Measurements from ENCODE around the gene PLXNA4.

Gene PLXNA4

GRCh38 chr7:132123773-132124172 lies 452.5 kb downstream of the PLXNA4 start:
- Mint-ChIP-seq H3K4me1 (no peaks in the 10 kb centered on the region), H3K4me3 (no peak overlapping the region), H3K36me3 (peaks cover 1% of the 10 kb centered on the region), H3K27ac (no peak overlapping the region), H3K27me3 (peaks cover 5% of the 10 kb centered on the region), H3K9me3 (peaks cover 1% of the 10 kb centered on the region)
- ATAC-seq (ENCODE audit: low read depth) (no peak), DNase-seq (ENCODE audit: low spot score in 2 of 2) (no peak)

- H3K36me3 Mint-ChIP-seq, result peaks cover 1% of the 10 kb centered on the region
Observed at GRCh38 chr7:132122901-132123300, 453.4 kb downstream of the PLXNA4 start.

GRCh38 chr7:132121987-132122386 lies 454.3 kb downstream of the PLXNA4 start:
- peaks cover 5% of the 10 kb centered on the region for H3K27me3 Mint-ChIP-seq
- peaks cover 1% of the 10 kb centered on the region for H3K36me3 Mint-ChIP-seq
- H3K27ac Mint-ChIP-seq, result no peak overlapping the region
- H3K4me1 Mint-ChIP-seq, result no peaks in the 10 kb centered on the region
- H3K9me3 Mint-ChIP-seq, result peaks cover 1% of the 10 kb centered on the region
- no peak for ATAC-seq (ENCODE audit: low read depth)
- H3K4me3 Mint-ChIP-seq, result no peak overlapping the region
- DNase-seq (ENCODE audit: low spot score in 2 of 2), result no peak

More at GRCh38 chr7:132122901-132123300, 453.4 kb downstream of the PLXNA4 start:
- ATAC-seq (ENCODE audit: low read depth), result no peak
- H3K4me1 Mint-ChIP-seq, result no peaks in the 10 kb centered on the region
- no peak overlapping the region for H3K4me3 Mint-ChIP-seq
- peaks cover 5% of the 10 kb centered on the region for H3K27me3 Mint-ChIP-seq
- H3K27ac Mint-ChIP-seq, result no peak overlapping the region
- no peak for DNase-seq (ENCODE audit: low spot score in 2 of 2)
- peaks cover 1% of the 10 kb centered on the region for H3K9me3 Mint-ChIP-seq

- no peak overlapping the region for H3K27ac Mint-ChIP-seq
- H3K4me1 Mint-ChIP-seq, result no peaks in the 10 kb centered on the region
- no peaks in the 10 kb centered on the region for H3K9me3 Mint-ChIP-seq
- no peak overlapping the region for H3K4me3 Mint-ChIP-seq
- ATAC-seq (ENCODE audit: low read depth) (no peak), DNase-seq (ENCODE audit: low spot score in 2 of 2) (no peak)
- peaks cover 3% of the 10 kb centered on the region for H3K27me3 Mint-ChIP-seq
- peaks cover 1% of the 10 kb centered on the region for H3K36me3 Mint-ChIP-seq
Observed at GRCh38 chr7:132118641-132119040, 457.6 kb downstream of the PLXNA4 start.

- no peak for ATAC-seq (ENCODE audit: low read depth)
- no peak for DNase-seq (ENCODE audit: low spot score in 2 of 2)
- Mint-ChIP-seq H3K36me3 (peaks cover 1% of the 10 kb centered on the region), H3K27ac (no peak overlapping the region), H3K9me3 (no peaks in the 10 kb centered on the region), H3K27me3 (peaks cover 3% of the 10 kb centered on the region), H3K4me1 (no peaks in the 10 kb centered on the region), H3K4me3 (no peak overlapping the region)
Observed at GRCh38 chr7:132117636-132118035, 458.6 kb downstream of the PLXNA4 start.

GRCh38 chr7:132117181-132117580 lies 459.1 kb downstream of the PLXNA4 start:
- no peaks in the 10 kb centered on the region for H3K9me3 Mint-ChIP-seq
- H3K36me3 Mint-ChIP-seq, result no peaks in the 10 kb centered on the region
- no peaks in the 10 kb centered on the region for H3K4me1 Mint-ChIP-seq
- H3K27ac Mint-ChIP-seq, result no peak overlapping the region
- DNase-seq (ENCODE audit: low spot score in 2 of 2), result no peak
- no peak for ATAC-seq (ENCODE audit: low read depth)
- no peaks in the 10 kb centered on the region for H3K27me3 Mint-ChIP-seq
- no peak overlapping the region for H3K4me3 Mint-ChIP-seq

- H3K27ac Mint-ChIP-seq, result no peak overlapping the region
- DNase-seq (ENCODE audit: low spot score in 2 of 2), result no peak
- ATAC-seq (ENCODE audit: low read depth), result no peak
- no peak overlapping the region for H3K4me3 Mint-ChIP-seq
- no peaks in the 10 kb centered on the region for H3K4me1 Mint-ChIP-seq
- H3K27me3 Mint-ChIP-seq, result no peaks in the 10 kb centered on the region
- H3K36me3 Mint-ChIP-seq, result no peaks in the 10 kb centered on the region
- H3K9me3 Mint-ChIP-seq, result no peaks in the 10 kb centered on the region
Observed at GRCh38 chr7:132116369-132116768, 459.9 kb downstream of the PLXNA4 start.

GRCh38 chr7:132115758-132116157 lies 460.5 kb downstream of the PLXNA4 start:
- no peak overlapping the region for H3K27ac Mint-ChIP-seq
- DNase-seq (ENCODE audit: low spot score in 2 of 2), result no peak
- ATAC-seq (ENCODE audit: low read depth), result no peak
- no peaks in the 10 kb centered on the region for H3K9me3 Mint-ChIP-seq
- H3K4me3 Mint-ChIP-seq, result no peak overlapping the region
- no peaks in the 10 kb centered on the region for H3K27me3 Mint-ChIP-seq
- H3K36me3 Mint-ChIP-seq, result no peaks in the 10 kb centered on the region
- H3K4me1 Mint-ChIP-seq, result no peaks in the 10 kb centered on the region

- H3K27ac Mint-ChIP-seq, result no peak overlapping the region
- H3K4me3 Mint-ChIP-seq, result no peak overlapping the region
- DNase-seq (ENCODE audit: low spot score in 2 of 2) (no peak), ATAC-seq (ENCODE audit: low read depth) (no peak)
- no peaks in the 10 kb centered on the region for H3K27me3 Mint-ChIP-seq
- H3K36me3 Mint-ChIP-seq, result no peaks in the 10 kb centered on the region
- no peaks in the 10 kb centered on the region for H3K9me3 Mint-ChIP-seq
- H3K4me1 Mint-ChIP-seq, result no peaks in the 10 kb centered on the region
Observed at GRCh38 chr7:132115028-132115427, 461.2 kb downstream of the PLXNA4 start.

GRCh38 chr7:132114411-132114810 lies 461.9 kb downstream of the PLXNA4 start:
- H3K27me3 Mint-ChIP-seq, result no peaks in the 10 kb centered on the region
- no peaks in the 10 kb centered on the region for H3K4me1 Mint-ChIP-seq
- ATAC-seq (ENCODE audit: low read depth) (no peak), DNase-seq (ENCODE audit: low spot score in 2 of 2) (no peak)
- H3K9me3 Mint-ChIP-seq, result no peaks in the 10 kb centered on the region
- H3K36me3 Mint-ChIP-seq, result no peaks in the 10 kb centered on the region
- no peak overlapping the region for H3K27ac Mint-ChIP-seq
- H3K4me3 Mint-ChIP-seq, result no peak overlapping the region

- H3K4me3 Mint-ChIP-seq, result no peak overlapping the region
- DNase-seq (ENCODE audit: low spot score in 2 of 2) (no peak), ATAC-seq (ENCODE audit: low read depth) (no peak)
- no peaks in the 10 kb centered on the region for H3K36me3 Mint-ChIP-seq
- no peaks in the 10 kb centered on the region for H3K27me3 Mint-ChIP-seq
- no peak overlapping the region for H3K27ac Mint-ChIP-seq
- no peaks in the 10 kb centered on the region for H3K9me3 Mint-ChIP-seq
- no peaks in the 10 kb centered on the region for H3K4me1 Mint-ChIP-seq
Observed at GRCh38 chr7:132113536-132114371, 462.5 kb downstream of the PLXNA4 start.

GRCh38 chr7:132112657-132113056 lies 463.6 kb downstream of the PLXNA4 start:
- Mint-ChIP-seq H3K4me3 (no peak overlapping the region), H3K9me3 (no peaks in the 10 kb centered on the region), H3K27ac (no peak overlapping the region), H3K4me1 (no peaks in the 10 kb centered on the region), H3K27me3 (peaks cover 2% of the 10 kb centered on the region), H3K36me3 (no peaks in the 10 kb centered on the region)
- no peak for DNase-seq (ENCODE audit: low spot score in 2 of 2)
- no peak for ATAC-seq (ENCODE audit: low read depth)

- Mint-ChIP-seq H3K4me3 (no peak overlapping the region), H3K27me3 (peaks cover 2% of the 10 kb centered on the region), H3K36me3 (no peaks in the 10 kb centered on the region), H3K9me3 (no peaks in the 10 kb centered on the region), H3K27ac (no peak overlapping the region), H3K4me1 (no peaks in the 10 kb centered on the region)
- DNase-seq (ENCODE audit: low spot score in 2 of 2) (no peak), ATAC-seq (ENCODE audit: low read depth) (no peak)
Observed at GRCh38 chr7:132112106-132112505, 464.2 kb downstream of the PLXNA4 start.

GRCh38 chr7:132110692-132111091 lies 465.6 kb downstream of the PLXNA4 start:
- Mint-ChIP-seq H3K9me3 (no peaks in the 10 kb centered on the region), H3K4me1 (no peaks in the 10 kb centered on the region), H3K4me3 (no peak overlapping the region), H3K27ac (no peak overlapping the region), H3K27me3 (peaks cover 3% of the 10 kb centered on the region), H3K36me3 (no peaks in the 10 kb centered on the region)
- ATAC-seq (ENCODE audit: low read depth) (no peak), DNase-seq (ENCODE audit: low spot score in 2 of 2) (no peak)

- Mint-ChIP-seq H3K36me3 (no peaks in the 10 kb centered on the region), H3K9me3 (no peaks in the 10 kb centered on the region), H3K4me1 (no peaks in the 10 kb centered on the region), H3K27me3 (peaks cover 3% of the 10 kb centered on the region), H3K27ac (no peak overlapping the region), H3K4me3 (no peak overlapping the region)
- DNase-seq (ENCODE audit: low spot score in 2 of 2) (no peak), ATAC-seq (ENCODE audit: low read depth) (no peak)
Observed at GRCh38 chr7:132109769-132110168, 466.5 kb downstream of the PLXNA4 start.
